Mesenchymal stem cell (in vitro differentiated cells and primary cell): ENCODE measurements around the gene INSL4. TPM values are rescaled to one million over a fixed set of nuclear protein-coding genes. Genes with fewer than 3 reads are reported as not detected.

ENCODE experiments used
- DNase-seq: peaks from one replicate; pipeline ENCODE4 v3.0.0-alpha.2; 2013
- H2AFZ ChIP-seq: one replicate; pipeline ENCODE4 v1.6.1; 2013; ENCODE audit warnings: low read depth, mild to moderate bottlenecking, control low read depth, inconsistent platforms, low read length, moderate library complexity
- H2AK5ac ChIP-seq: 2 replicates; pipeline ENCODE4 v1.6.1; 2013; ENCODE audit warnings: low read length, moderate library complexity, mild to moderate bottlenecking, inconsistent platforms; ENCODE audit not compliant: severe bottlenecking
- H2BK120ac ChIP-seq: one replicate; pipeline ENCODE4 v1.6.1; 2013; ENCODE audit warnings: low read depth, mild to moderate bottlenecking, inconsistent platforms, low read length, moderate library complexity
- H2BK12ac ChIP-seq, 2 experiments: one replicate each; pipeline ENCODE4 v1.6.1; 2013; ENCODE audit warnings: inconsistent platforms in 2 of 2, low read length in 2 of 2, mild to moderate bottlenecking in 2 of 2, moderate library complexity in 2 of 2, control low read depth in 1 of 2
- H2BK15ac ChIP-seq: one replicate; pipeline ENCODE4 v1.6.1; 2013; ENCODE audit warnings: mild to moderate bottlenecking, low read depth, inconsistent platforms; ENCODE audit not compliant: poor library complexity, severe bottlenecking
- H2BK5ac ChIP-seq: 2 replicates; pipeline ENCODE4 v1.6.1; 2013; ENCODE audit warnings: low read depth, mild to moderate bottlenecking, low read length, control low read depth, inconsistent platforms; ENCODE audit not compliant: poor library complexity, severe bottlenecking
- H3K14ac ChIP-seq, 2 experiments: one replicate each; pipeline ENCODE4 v1.6.1; 2013; ENCODE audit warnings: inconsistent platforms in 2 of 2, low read length in 2 of 2, control low read depth in 1 of 2, mild to moderate bottlenecking in 1 of 2, moderate library complexity in 1 of 2
- H3K18ac ChIP-seq, 2 experiments: one replicate each; pipeline ENCODE4 v1.6.1; 2013; ENCODE audit warnings: inconsistent platforms in 2 of 2, low read length in 2 of 2, control low read depth in 1 of 2, low read depth in 1 of 2, mild to moderate bottlenecking in 1 of 2
- H3K23ac ChIP-seq, 2 experiments: one replicate each; pipeline ENCODE4 v1.6.1; 2013; ENCODE audit warnings: inconsistent platforms in 2 of 2, low read length in 2 of 2, mild to moderate bottlenecking in 2 of 2, moderate library complexity in 2 of 2, control low read depth in 1 of 2
- H3K27ac ChIP-seq: 2 replicates; pipeline ENCODE4 v1.5.1; 2013; ENCODE audit warnings: mild to moderate bottlenecking, moderate library complexity, low read length, control low read depth, inconsistent platforms; ENCODE audit not compliant: poor library complexity, severe bottlenecking
- H3K27me3 ChIP-seq, 2 experiments: 2 replicates each; pipeline versions ENCODE4 v1.6.1 to v1.7.0; 2013; ENCODE audit warnings: low read length in 2 of 2, mild to moderate bottlenecking in 2 of 2, moderate library complexity in 2 of 2, control low read depth in 1 of 2, inconsistent platforms in 1 of 2; ENCODE audit not compliant: control insufficient read depth in 1 of 2, insufficient read depth in 1 of 2
- H3K36me3 ChIP-seq, 2 experiments: 2 replicates each; pipeline versions ENCODE4 v1.6.1 to v1.7.0; 2013; ENCODE audit warnings: low read length in 2 of 2, control low read depth in 1 of 2, inconsistent platforms in 1 of 2, low read depth in 1 of 2, mild to moderate bottlenecking in 1 of 2; ENCODE audit not compliant: insufficient read depth in 2 of 2, control insufficient read depth in 1 of 2
- H3K4ac ChIP-seq, 2 experiments: one replicate each; pipeline ENCODE4 v1.6.1; 2013; ENCODE audit warnings: inconsistent platforms in 2 of 2, low read length in 2 of 2, mild to moderate bottlenecking in 2 of 2, moderate library complexity in 2 of 2, control low read depth in 1 of 2, low read depth in 1 of 2
- H3K4me1 ChIP-seq: 2 replicates; pipeline ENCODE4 v1.6.1; 2013; ENCODE audit warnings: low read depth, low read length, control low read depth; ENCODE audit not compliant: control insufficient read depth, insufficient read depth
- H3K4me2 ChIP-seq: 2 replicates; pipeline ENCODE4 v1.6.1; 2013; ENCODE audit warnings: low read length, mild to moderate bottlenecking, inconsistent platforms; ENCODE audit not compliant: poor library complexity, severe bottlenecking
- H3K4me3 ChIP-seq, 2 experiments: 2 replicates each; pipeline versions ENCODE4 v1.5.1 to v1.7.0; 2013; ENCODE audit warnings: low read length in 2 of 2, mild to moderate bottlenecking in 2 of 2, control low read depth in 1 of 2, low read depth in 1 of 2; ENCODE audit not compliant: insufficient read depth in 1 of 2
- H3K79me1 ChIP-seq: replicated peaks from 2 replicates; pipeline ENCODE4 v1.6.1; 2013; ENCODE audit warnings: mild to moderate bottlenecking, control low read depth, low read length, inconsistent platforms; ENCODE audit not compliant: poor library complexity, severe bottlenecking
- H3K9ac ChIP-seq: 2 replicates; pipeline ENCODE4 v1.7.0; 2013; ENCODE audit warnings: mild to moderate bottlenecking, low read length, moderate library complexity
- H3K9me3 ChIP-seq: 2 replicates; pipeline ENCODE4 v1.7.0; 2013; ENCODE audit warnings: mild to moderate bottlenecking, low read length; ENCODE audit not compliant: control insufficient read depth
- H4K8ac ChIP-seq: one replicate; pipeline ENCODE4 v1.6.1; 2013; ENCODE audit warnings: inconsistent platforms, mild to moderate bottlenecking, low read length, moderate library complexity
- H4K91ac ChIP-seq: one replicate; pipeline ENCODE4 v1.6.1; 2013; ENCODE audit warnings: mild to moderate bottlenecking, low read length, inconsistent platforms
- WGBS: methylation state at CpG from one replicate; pipeline ENCODE4 v1.1.7; 2013; ENCODE audit warnings: mixed read lengths; 5-methylcytosine and 5-hydroxymethylcytosine counted together
- polyA plus RNA-seq, 2 experiments: library from polyadenylated mRNA; stranded (reverse); fragments of 200-250 nt; gene quantifications; one replicate each; pipeline ENCODE4 v1.2.3, GENCODE V29; 2013

INSL4 gene
- polyA plus RNA-seq (2013, experiment 1 of 2), result not detected
- polyA plus RNA-seq (2013, experiment 2 of 2), result not detected

- Histone ChIP-seq H4K91ac (no peak within 1 kb of the TSS), H3K36me3 (no peaks in the 10 kb centered on the region), H2BK15ac (no peak within 1 kb of the TSS), H2AK5ac (no peak within 1 kb of the TSS), H3K9ac (no peak within 1 kb of the TSS), H3K14ac (no peak within 1 kb of the TSS), H3K27me3 (peaks cover 8 to 20% of the 10 kb centered on the region in 2 experiments), H4K8ac (no peak within 1 kb of the TSS), H3K79me1 (no peaks in the 10 kb centered on the region), H3K4ac (no peak within 1 kb of the TSS), H3K18ac (no peak within 1 kb of the TSS), H3K4me3 (no peak within 1 kb of the TSS), H3K23ac (no peak within 1 kb of the TSS), H2BK5ac (no peak within 1 kb of the TSS), H3K4me2 (no peak within 1 kb of the TSS), H3K27ac (no peak within 1 kb of the TSS), H3K4me1 (no peaks in the 10 kb centered on the region), H2BK120ac (no peak within 1 kb of the TSS), H3K9me3 (no peaks in the 10 kb centered on the region), H2BK12ac (no peak within 1 kb of the TSS), H2AFZ (no peak within 1 kb of the TSS)
- 95% methylated on average over 2 of the region's 2 CpGs for WGBS
- no peak for DNase-seq
Measured at GRCh38 chr9:5231212-5231611, at the start of gene INSL4. INSL4 (plus strand) TSS chr9:5231419; CDS start chr9:5231524, 105 bp downstream.

- no peak overlapping the region for H4K8ac ChIP-seq
- no peak overlapping the region for H2BK5ac ChIP-seq
- H2AK5ac ChIP-seq, result no peak overlapping the region
- H2BK15ac ChIP-seq, result no peak overlapping the region
- no peak overlapping the region for H3K14ac ChIP-seq
- H2BK12ac ChIP-seq, result no peak overlapping the region
- H3K79me1 ChIP-seq, result no peaks in the 10 kb centered on the region
- H4K91ac ChIP-seq, result no peak overlapping the region
- 100% methylated on average over 1 of the region's 2 CpGs for WGBS
- H3K4me3 ChIP-seq, result no peak overlapping the region
- H3K9me3 ChIP-seq, result peaks cover 7% of the 10 kb centered on the region
- H3K27me3 ChIP-seq, result peaks cover 0 to 19% of the 10 kb centered on the region in 2 experiments
- H3K9ac ChIP-seq, result no peak overlapping the region
- no peaks in the 10 kb centered on the region for H3K4me1 ChIP-seq
- no peak overlapping the region for H2BK120ac ChIP-seq
- no peak overlapping the region for H3K23ac ChIP-seq
- H3K36me3 ChIP-seq, result no peaks in the 10 kb centered on the region
- no peak overlapping the region for H3K4me2 ChIP-seq
- no peak overlapping the region for H3K27ac ChIP-seq
- no peak for DNase-seq
- no peak overlapping the region for H2AFZ ChIP-seq
- H3K18ac ChIP-seq, result no peak overlapping the region
- no peak overlapping the region for H3K4ac ChIP-seq
Measured at GRCh38 chr9:5184776-5185175, 46.4 kb upstream of the INSL4 start.

- no peak within 1 kb of the TSS for H3K18ac ChIP-seq
- H3K9me3 ChIP-seq, result peaks cover 7% of the 10 kb centered on the region
- no peak within 1 kb of the TSS for H2AFZ ChIP-seq
- H3K79me1 ChIP-seq, result no peaks in the 10 kb centered on the region
- H2BK15ac ChIP-seq, result no peak within 1 kb of the TSS
- no peak within 1 kb of the TSS for H3K14ac ChIP-seq
- no peaks in the 10 kb centered on the region for H3K36me3 ChIP-seq
- H2BK12ac ChIP-seq, result no peak within 1 kb of the TSS
- 97% methylated on average over 44 of the region's 44 CpGs for WGBS
- H3K4me3 ChIP-seq, result no peak within 1 kb of the TSS
- H3K9ac ChIP-seq, result no peak within 1 kb of the TSS
- H2BK5ac ChIP-seq, result no peak within 1 kb of the TSS
- H3K27me3 ChIP-seq, result peaks cover 0 to 21% of the 10 kb centered on the region in 2 experiments
- no peak within 1 kb of the TSS for H3K23ac ChIP-seq
- H3K4me1 ChIP-seq, result no peaks in the 10 kb centered on the region
- DNase-seq, result no peak
- no peak within 1 kb of the TSS for H4K8ac ChIP-seq
- H3K4me2 ChIP-seq, result no peak within 1 kb of the TSS
- H2BK120ac ChIP-seq, result no peak within 1 kb of the TSS
- no peak within 1 kb of the TSS for H2AK5ac ChIP-seq
- no peak within 1 kb of the TSS for H3K27ac ChIP-seq
- no peak within 1 kb of the TSS for H3K4ac ChIP-seq
- H4K91ac ChIP-seq, result no peak within 1 kb of the TSS
Measured at GRCh38 chr9:5185220-5185840, 45.9 kb upstream of the INSL4 start, which contains the start of gene INSL6. INSL6 (minus strand) TSS chr9:5185639; CDS start chr9:5185602, 37 bp downstream.

GRCh38 chr9:5186416-5187169 lies 44.6 kb upstream of the INSL4 start:
- H2BK12ac ChIP-seq, result no peak overlapping the region
- H3K4me1 ChIP-seq, result no peaks in the 10 kb centered on the region
- H2AFZ ChIP-seq, result no peak overlapping the region
- no peak overlapping the region for H4K8ac ChIP-seq
- no peaks in the 10 kb centered on the region for H3K9me3 ChIP-seq
- peak; percentile 66 for DNase-seq
- no peak overlapping the region for H3K14ac ChIP-seq
- no peaks in the 10 kb centered on the region for H3K79me1 ChIP-seq
- no peak overlapping the region for H3K4me2 ChIP-seq
- H2AK5ac ChIP-seq, result no peak overlapping the region
- WGBS, result 39% methylated on average over 6 of the region's 8 CpGs
- no peak overlapping the region for H3K23ac ChIP-seq
- H3K27ac ChIP-seq, result no peak overlapping the region
- H2BK120ac ChIP-seq, result no peak overlapping the region
- H4K91ac ChIP-seq, result no peak overlapping the region
- H3K9ac ChIP-seq, result no peak overlapping the region
- H3K4me3 ChIP-seq, result no peak overlapping the region
- no peaks in the 10 kb centered on the region for H3K36me3 ChIP-seq
- H3K4ac ChIP-seq, result no peak overlapping the region
- no peak overlapping the region for H2BK5ac ChIP-seq
- no peak overlapping the region for H3K18ac ChIP-seq
- peaks cover 0 to 21% of the 10 kb centered on the region in 2 experiments for H3K27me3 ChIP-seq
- no peak overlapping the region for H2BK15ac ChIP-seq
